Astrocyte of the cerebellum (primary cell): ENCODE results near the gene PPRC1.
A peak's percentile ranks its signal among the peaks of the same experiment; 100 is the strongest.

Experiments
- DNase-seq: peaks from one replicate; pipeline ENCODE4 v3.0.0-alpha.2; 2011; ENCODE audit warnings: low read depth
- H3K4me3 ChIP-seq: 2 replicates; pipeline ENCODE4 v1.5.1; 2011; ENCODE audit warnings: mild to moderate bottlenecking, low read depth, low read length, moderate library complexity
- CTCF ChIP-seq: IDR thresholded peaks from 2 replicates; pipeline ENCODE4 v1.5.1; 2012; ENCODE audit warnings: low read length, low read depth, moderate library complexity, mild to moderate bottlenecking; ENCODE audit errors: missing control alignments
- in situ Hi-C: cut with HindIII; loops from 2 replicates; pipeline ENCODE4 v1.10.0; 2017; ENCODE audit warnings: low sequenced_read_pairs

The PPRC1 gene

GRCh38 chr10:102096449-102096848 lies 36.4 kb upstream of the PPRC1 start:
- in situ Hi-C loops, result no loop called here
- no peak for DNase-seq

GRCh38 chr10:102101152-102101551 lies 31.7 kb upstream of the PPRC1 start:
- H3K4me3 ChIP-seq, result no peak overlapping the region
- TF ChIP-seq CTCF, result peak; percentile 16
- in situ Hi-C loops, result no loop called here
- DNase-seq, result no peak

More at GRCh38 chr10:102096449-102096848, 36.4 kb upstream of the PPRC1 start:
- H3K4me3 ChIP-seq, result no peak overlapping the region
- no peak for TF ChIP-seq CTCF

- DNase-seq, result no peak
- in situ Hi-C loops, result no loop called here
- H3K4me3 ChIP-seq, result no peak overlapping the region
- TF ChIP-seq CTCF, result no peak
These were observed 30.4 kb upstream of the PPRC1 start for GRCh38 chr10:102102421-102102820.

GRCh38 chr10:102106998-102107397 lies 25.8 kb upstream of the PPRC1 start:
- no peak for DNase-seq
- in situ Hi-C loops, result no loop called here
- no peak overlapping the region for H3K4me3 ChIP-seq
- no peak for TF ChIP-seq CTCF

GRCh38 chr10:102109166-102110116 lies 23.4 kb upstream of the PPRC1 start:
- no peak for DNase-seq
- TF ChIP-seq CTCF, result no peak
- in situ Hi-C loops, result no loop called here
- H3K4me3 ChIP-seq, result no peak overlapping the region

- in situ Hi-C loops, result no loop called here
- no peak for DNase-seq
- H3K4me3 ChIP-seq, result no peak overlapping the region
- no peak for TF ChIP-seq CTCF
These were observed 21.6 kb upstream of the PPRC1 start for GRCh38 chr10:102111276-102111675.
